NCI-H2171 (cell line): ENCODE results near the gene NES.
"Not testable (repeated sequence)": the region's sequence is repeated elsewhere in the genome, so short reads cannot be mapped to it uniquely, and the experiment has no call there.

ENCODE experiments used
- DNase-seq: peaks from one replicate; lab custom pipeline; 2025; lab: John Stamatoyannopoulos, UW

The NES gene

DNA sequence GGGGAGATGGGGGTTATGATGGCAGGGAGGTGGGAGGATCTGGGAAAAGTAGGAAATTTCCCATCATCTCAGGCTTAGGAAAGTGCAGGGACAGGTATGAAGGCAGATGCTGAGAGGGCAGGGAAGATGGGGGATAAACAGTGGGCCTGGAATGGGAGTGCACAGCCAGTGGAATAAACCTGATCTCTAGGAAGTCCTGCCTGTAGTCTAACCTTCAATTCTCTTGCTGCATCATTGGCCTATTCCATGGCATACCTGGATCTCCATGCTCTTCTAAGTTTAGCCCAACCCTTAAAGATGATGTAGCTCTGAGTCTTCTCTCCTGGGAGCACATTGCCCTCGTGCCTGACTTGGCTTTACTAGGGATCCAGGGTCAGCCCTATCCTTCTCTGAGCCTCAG is 32.6 kb downstream of the NES start:
- DNase-seq = no peak

DNA sequence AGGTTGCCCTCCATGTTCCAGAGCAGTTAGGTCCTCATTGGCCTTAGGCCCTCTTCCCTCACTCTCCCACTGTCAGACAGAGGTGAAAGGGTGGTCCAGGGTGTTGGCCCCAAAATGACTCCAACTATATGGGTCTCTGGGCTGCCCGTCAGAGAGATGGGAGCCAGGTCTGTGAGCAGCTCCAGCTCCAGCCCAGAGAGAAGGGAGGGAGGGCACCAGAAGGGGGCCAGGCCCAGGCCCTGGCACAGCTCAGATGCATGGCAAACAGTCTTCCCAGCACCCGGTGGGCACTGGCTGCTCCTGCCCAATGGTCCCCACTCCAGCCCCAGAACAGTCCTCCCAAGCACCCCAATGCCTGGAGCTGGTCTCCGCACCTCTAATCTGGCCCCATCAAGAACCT is 33.1 kb downstream of the NES start:
- DNase-seq = no peak

DNA sequence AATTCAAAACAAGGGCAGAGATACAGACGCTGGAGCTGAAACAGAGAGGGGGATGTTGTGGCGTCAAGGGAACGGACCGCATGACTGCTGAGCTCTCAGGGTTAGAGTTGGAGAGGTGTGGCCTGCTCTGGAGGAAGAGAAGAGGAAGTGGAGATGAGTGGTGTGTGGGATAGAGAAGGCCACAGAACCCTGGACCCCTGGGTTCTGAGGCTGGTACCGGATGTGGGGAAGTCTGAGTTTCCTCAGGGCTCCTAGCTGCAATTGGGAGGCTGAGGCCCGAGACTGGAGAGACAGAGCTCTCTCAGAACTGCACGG is 33.5 kb downstream of the NES start:
- DNase-seq = no peak

DNA sequence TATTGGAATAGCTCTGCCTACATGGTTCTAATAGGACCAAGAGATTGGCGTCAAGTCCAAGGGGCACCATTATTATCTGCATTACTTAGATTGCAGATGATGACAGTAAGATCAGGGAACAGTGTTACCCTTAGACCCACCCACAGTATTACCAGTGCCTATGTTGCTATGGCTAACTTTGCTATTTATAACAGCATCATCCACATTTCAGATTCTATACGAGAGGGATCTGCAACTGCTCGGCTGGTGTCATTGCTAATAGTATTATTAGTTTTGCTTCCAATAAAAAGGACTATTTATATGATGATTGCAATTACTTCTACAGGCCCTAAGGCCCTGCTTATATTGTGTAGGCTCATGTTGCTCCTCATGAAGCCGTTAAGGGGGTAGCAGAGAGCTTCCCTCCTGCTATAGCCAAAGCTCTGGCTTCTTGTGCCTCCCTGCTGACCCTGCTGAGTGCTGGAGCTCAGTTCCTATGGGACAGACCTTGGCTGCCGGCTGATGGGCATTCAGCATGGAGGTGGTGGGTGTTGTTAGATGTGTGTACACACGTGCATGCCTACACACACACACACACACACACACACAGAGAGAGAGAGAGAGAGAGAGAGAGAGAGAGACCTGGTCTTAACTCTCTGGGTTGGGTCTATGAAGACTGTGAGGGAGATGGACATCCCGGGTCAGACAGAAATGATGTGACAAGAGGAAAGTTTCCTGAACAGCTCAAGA is 34.0 kb downstream of the NES start:
- DNase-seq = no peak

DNA sequence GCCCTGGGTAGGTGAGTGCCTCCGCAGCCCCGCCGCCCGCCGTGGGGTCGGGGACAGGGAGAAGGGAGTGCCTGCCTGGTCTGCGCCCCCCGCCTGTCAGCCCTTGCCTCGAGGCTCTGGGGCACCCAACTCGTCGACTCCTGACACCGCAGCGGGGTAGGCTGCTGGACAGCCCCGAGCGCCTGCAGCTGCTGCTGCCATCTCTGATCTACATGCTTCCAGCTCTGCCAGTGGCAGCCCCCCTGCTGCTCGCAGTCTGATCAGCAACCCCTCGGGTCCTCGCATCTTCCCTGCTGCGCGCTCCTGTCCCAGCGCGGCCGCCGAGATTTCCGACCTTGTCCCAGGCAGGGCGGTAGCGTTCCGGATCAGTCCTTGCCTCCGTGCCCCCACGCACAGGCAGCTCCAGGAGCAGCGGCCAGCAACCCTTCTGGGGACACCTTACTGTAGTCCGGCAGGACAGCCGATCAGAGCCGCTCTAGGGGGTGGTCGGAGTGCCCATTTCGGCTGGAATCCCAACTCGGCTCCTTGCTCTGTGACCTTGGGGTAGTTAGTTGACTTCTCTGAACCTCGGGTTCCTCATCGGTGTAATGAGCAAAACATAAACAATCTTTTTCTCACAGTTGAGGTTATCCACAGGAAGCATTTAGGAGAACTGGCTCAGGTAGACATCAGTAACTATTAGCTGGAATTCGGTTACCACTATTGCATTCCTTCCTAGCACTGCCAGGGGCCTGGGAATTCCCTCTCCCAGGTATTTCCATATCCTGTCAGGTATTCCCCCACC is 34.8 kb downstream of the NES start:
- DNase-seq = no peak

DNA sequence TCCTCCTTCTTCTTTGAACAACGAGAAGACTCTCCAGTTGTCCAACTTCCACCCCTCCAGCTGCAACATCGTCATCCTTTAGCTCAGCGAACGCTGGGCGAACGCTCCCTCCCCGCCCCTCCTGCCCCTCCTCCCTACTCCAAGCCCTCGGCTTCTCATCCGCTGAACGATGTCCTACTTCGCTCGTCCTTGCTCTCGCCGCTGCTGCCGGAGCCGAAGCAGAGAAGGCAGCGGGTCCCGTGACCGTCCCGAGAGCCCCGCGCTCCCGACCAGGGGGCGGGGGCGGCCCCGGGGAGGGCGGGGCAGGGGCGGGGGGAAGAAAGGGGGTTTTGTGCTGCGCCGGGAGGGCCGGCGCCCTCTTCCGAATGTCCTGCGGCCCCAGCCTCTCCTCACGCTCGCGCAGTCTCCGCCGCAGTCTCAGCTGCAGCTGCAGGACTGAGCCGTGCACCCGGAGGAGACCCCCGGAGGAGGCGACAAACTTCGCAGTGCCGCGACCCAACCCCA is 35.4 kb downstream of the NES start, which contains the start of gene BCAN:
TSS of gene BCAN (plus strand) at position 357 of the 504 bp plus-strand sequence. CDS start 3,938 bp downstream, outside the sequence.
- DNase-seq = no peak

DNA sequence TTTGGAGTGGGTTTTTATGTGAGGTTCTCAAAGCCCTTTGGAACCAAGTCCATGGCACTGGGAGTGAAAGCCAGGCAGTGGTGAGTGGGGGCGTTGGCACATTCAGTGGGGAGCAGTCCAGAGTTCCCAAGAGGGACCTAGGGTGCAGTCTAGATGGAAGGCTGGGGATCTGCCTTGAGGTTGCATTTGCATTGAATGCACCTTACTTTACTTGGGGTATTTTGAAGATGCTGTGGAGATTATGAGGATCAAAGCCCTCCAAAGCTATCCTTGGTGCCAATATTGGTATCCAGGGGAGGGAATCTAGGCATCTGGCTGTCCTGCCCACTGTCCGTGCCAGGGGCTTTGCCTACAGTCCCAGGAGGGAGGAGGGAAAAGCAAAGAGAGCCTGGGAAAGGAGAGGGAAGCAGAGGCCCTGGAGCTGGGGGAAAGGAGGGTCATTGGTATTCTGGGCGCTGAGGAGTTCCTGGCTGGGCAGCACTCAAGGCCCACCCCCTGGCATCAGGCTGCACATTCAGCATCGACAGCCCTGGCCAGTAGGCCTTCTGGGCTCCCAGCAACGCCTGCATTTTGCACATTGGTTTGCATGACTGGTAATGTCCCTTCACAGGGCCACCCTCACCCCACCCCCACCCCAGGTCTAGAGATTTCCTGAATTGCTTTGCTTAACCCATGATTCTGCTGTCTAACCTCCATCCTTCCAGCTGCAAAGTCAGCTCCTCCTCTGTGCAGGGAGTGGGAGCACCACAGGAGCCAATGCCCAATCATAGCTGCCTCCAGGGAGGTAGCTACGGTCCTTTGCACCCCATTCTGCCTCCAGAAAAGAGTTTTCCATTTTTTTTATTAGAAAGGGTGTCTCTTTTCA is 36.1 kb downstream of the NES start:
- no peak for DNase-seq

DNA sequence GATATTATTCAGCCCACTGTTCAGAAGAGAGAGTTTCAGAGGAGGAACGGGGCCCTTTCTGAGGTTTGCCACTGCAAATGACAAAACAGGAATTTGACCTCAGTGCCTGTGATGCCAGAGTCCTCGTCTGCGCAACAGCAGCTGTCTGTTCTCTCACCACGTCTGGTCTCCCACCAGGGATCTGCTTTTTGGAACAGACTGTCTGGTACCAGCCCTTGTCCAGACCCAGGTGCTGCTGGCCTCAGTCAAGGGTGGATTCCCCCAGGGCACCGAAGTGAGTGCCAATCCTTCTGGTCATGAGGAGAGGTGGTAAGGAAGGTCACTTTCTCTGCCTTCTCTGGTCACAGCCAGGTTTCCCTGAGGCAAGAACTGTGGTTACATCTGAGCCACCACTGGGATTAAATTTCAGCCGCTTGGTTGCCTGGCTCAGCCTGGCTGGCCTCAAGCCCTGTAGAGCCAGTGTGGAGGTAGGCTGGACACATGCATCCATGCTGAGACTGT is 37.6 kb downstream of the NES start:
- no peak for DNase-seq

DNA sequence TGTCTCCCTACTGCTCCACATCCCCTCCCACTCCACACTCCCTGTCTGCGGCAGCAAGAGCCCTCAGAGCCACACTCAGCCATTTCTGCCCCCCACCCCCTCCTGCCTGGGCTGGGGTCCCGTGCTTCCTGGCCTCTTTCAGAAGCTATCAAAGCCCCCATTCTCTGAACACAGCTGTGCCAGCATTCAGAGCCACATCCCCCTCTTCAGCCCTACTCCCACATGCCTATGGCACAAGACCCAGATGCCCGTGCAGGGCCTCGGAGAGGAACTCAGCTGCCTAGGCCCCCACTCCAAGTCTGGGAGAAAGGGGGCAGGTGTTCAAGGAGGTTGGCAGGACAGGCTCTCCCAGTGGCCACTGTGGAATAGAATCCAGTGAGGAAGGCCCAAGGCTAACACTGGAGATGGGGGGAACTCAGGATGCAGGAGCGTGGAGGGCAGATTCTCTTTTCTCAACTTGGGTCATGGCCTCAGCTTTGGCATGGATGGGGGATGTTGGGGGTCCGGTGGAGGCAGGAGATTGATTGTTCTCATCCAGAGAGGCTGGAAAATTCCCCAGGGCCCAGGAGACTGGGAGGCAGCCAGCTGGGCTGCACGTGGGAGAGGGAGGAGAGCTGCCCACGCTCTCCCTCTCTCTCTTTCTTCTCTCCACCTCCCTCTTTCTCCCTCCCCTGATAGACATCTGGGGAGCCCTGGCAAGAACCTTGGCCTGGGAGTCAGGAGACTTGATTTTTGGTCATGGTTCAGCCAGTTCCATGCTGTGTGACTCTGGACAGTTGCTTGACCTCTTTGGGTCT is 38.8 kb downstream of the NES start:
- no peak for DNase-seq

DNA sequence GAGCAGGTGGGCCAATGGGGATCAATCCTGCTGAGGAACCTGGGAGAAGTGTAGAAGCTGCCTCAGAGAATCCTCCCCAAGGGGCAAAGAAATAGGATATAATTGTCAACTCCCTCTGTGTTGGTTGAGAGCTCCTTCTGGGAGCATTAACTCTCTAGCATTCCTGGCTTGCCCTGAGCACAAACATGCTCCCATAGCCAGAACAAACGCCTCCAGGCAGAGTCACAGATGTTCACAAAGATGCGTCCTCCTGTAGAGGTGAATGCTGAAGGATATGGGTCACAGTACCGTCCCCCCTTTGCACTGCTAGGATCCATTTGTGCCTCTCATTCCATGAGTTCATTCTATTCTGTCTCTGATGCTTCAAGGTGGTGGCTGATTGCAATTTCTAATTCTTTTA is 44.9 kb downstream of the NES start:
- no peak for DNase-seq

DNA sequence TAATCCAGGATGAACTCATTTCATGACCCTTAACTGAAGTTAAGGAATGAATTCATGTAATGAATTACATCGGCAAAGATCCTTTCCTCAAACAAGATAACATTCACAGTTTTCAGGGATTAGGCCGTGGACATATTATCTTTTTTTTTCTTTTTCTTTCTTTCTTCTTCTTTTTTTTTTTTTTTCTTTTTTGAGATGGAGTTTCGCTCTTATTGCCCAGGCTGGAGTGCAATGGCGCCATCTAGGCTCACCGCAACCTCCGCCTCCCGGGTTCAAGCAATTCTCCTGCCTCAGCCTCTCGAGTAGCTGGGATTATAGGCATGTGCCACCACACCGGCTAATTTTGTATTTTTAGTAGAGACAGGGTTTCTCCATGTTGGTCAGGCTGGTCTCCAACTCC is 46.1 kb downstream of the NES start:
- DNase-seq = not testable (repeated sequence)

DNA sequence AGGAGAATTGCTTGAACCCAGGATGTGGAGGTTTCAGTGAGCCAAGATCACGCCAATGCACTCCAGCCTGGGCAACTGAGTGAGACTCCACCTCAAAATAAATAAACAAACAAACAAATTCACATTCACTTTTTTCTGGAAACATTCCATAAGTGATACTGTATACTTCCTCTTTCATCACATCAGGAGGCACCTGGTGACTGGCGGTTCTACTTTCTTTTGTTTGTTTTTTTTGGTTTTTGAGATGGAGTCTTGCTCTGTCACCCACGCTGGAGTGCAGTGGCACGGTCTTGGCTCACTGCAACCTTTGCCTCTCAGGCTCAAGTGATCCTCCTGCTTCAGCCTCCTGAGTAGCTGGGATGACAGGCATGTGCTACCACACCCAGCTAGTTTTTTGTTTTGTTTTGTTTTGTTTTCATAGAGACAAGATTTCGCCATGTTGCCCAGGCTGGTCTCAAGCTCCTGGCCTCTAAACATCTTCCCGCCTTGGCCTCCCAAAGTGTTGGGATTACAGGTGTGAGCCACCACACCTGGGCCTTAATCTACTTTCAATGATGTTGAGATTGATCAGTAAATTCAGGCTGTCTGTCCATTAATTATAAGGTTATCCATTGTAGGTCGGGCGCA is 47.3 kb downstream of the NES start:
- DNase-seq = no peak

DNA sequence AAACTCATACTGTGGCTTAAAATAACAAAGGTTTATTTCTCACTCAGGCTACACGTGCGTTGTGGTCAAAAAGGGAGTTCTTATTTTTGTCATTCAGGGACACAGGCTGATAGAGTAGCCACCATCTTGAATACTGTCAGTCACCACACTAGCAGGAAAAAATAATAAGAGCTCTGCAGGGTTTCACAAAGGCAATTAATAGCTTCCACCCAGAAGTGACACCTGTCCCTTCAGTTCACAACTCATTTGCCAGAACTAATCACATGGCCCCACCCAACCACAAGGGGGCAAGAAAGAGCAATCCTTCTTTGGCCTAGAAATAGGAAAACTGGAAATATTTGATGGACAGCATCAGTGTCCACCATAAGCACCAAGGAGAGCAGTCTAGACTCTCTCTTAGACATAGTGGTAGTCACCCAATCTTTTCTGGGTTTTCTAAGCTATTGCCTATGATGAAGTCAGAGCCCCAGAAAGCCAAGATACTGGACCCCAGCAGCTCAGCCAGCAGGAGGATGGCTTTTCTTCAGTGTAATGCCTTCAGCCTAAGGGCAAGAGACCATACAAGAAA is 49.8 kb downstream of the NES start:
- peak; percentile 66 for DNase-seq

DNA sequence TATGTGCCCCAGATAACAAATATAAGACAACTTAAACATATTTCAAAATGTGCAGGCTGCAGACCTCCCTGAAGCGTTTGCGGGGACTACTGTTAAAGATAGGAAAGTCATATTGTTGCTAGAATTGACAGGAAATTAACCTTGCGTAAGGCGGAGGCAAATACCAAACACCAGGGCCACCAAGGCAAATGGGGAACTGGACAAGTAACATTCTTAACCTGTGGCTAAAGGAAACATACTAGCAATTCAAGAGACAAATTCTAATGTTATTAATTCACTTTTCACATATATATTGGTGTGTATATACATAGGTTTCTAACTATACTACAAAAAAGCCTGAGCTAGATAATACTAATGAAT is 51.1 kb downstream of the NES start:
- DNase-seq = no peak

DNA sequence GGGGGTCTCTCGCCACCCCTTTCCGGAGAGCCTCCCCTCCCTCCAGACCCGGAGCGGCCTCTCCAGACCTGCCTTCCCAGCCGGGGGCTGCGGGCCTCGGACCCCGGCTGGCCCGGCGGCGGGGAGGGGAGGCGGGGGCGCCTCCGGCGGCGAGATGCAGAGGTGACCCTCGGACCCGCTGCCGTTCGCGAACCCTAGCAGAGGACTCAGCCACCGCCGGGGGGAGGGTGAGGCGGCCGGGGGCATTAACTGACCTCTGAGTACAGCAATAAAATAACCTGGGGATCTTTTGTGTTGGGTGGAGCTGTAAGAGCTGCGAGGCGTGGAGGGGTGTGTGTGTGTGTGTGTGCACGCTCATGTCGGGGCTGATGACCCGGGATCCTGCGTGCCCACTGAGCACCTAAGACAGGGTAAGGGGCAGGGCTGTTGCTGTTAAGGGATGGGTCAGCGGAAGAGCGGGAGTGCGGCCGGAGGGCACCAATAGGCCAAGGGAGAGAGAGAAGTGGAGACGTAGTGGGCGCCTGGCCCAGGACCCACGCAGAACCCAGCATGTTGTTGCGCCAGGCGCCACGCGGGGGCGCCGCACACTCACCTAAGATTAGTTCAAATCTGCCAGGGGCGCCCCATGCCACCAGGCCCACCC is 51.6 kb downstream of the NES start:
- DNase-seq = no peak

DNA sequence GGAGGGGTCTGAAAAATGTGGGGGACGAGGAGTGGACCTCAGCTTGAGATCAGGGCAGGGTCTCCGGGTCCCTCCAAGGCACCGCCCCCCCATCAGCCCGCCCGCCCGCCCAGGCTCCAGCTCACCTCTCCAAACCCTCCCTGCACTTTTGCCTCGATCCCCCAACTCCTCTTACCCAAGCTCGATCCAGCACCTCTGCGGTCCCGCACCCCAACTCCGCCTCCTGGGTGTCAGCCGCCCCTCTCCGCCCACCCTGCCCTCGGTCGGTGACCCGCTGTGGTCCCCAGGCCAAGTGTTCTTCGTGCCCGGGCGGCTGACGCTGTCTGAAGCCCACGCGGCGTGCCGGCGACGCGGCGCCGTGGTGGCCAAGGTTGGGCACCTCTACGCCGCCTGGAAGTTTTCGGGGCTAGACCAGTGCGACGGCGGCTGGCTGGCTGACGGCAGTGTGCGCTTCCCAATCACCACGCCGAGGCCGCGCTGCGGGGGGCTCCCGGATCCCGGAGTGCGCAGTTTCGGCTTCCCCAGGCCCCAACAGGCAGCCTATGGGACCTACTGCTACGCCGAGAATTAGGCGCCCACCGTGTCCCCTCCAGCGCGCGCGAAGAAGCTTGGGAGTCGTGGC is 52.3 kb downstream of the NES start:
- DNase-seq = no peak

DNA sequence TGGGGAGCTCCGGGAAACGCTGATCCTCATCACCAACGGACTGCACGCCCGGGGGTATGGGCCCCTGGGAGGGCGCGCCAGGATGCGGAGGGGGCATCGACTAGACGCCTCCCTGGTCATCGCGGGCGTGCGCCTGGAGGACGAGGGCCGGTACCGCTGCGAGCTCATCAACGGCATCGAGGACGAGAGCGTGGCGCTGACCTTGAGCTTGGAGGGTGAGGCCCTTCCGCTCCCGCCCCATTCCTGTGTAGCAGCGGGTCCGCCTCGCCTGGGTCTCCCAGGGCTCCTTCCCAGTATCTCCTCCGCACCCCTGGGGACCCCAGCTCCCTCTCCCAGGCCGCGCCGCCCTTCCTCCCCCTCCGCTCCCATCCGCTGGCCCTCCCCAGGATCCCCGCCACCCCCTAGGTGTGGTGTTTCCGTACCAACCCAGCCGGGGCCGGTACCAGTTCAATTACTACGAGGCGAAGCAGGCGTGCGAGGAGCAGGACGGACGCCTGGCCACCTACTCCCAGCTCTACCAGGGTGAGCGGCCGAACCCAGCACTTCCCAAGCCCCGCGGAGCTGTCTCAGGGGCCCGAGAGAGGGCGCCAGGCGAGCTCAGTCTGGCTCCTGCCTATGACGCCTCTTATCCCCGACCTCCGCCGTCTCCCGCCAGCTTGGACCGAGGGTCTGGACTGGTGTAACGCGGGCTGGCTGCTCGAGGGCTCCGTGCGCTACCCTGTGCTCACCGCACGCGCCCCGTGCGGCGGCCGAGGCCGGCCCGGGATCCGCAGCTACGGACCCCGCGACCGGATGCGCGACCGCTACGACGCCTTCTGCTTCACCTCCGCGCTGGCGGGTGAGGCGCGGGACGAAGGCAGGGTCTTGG is 53.0 kb downstream of the NES start:
- no peak for DNase-seq

DNA sequence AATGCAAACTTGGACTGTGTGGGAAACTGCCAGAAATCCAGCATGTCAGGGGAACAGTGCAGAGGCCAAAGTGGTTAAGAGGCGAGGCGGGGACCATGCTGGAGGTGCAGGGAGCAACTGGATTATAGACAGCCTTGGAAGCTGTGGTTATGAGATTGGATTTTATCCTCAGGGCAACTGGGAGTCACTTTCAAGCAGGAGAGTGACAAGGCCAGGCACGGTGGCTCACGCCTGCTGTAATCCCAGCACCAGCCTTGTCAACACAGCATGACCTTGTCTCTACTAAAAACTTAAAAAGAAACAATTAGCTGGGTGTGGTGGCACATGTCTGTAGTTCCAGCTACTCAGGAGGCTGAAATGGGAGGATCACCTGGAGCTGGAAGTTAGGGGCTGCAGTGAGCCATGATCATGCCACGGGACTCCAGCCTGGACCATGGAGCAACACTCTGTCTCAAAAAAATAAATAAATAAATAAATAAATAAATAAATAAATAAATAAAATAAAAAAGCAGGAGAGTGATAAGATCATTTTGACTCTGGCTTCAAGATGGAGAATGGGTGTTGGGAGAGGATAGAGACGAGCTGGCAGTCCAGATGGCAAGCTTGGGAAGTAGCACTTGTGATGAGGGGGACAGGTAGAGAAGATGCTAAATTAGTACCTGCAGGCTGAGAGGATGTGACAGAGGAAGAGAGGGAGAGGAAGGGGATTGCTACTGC is 54.5 kb downstream of the NES start:
- DNase-seq = no peak
